Loucy (cell line): ENCODE measurements around the gene DSCAM.

Experiments used
- H2AFZ ChIP-seq: fragments of 200-600 bp; sonication (generic); 2 replicates; pipeline ENCODE4 v1.6.0; 2016; ENCODE audit warnings: antibody characterized with exemption, mild to moderate bottlenecking, low read length, moderate library complexity
- H3F3A ChIP-seq: fragments of 200-600 bp; 2 replicates; pipeline ENCODE4 v1.6.0; 2016; ENCODE audit warnings: antibody characterized with exemption, low read depth, mild to moderate bottlenecking
- H3K27me3 ChIP-seq: fragments of 200-600 bp; sonication (generic); 2 replicates; pipeline ENCODE4 v1.6.1; 2014; ENCODE audit warnings: low read length, mild to moderate bottlenecking; ENCODE audit not compliant: insufficient read depth, poor library complexity, severe bottlenecking
- H3K36me3 ChIP-seq: fragments of 200-600 bp; sonication (generic); 2 replicates; pipeline ENCODE4 v1.6.1; 2016; ENCODE audit warnings: low read length; ENCODE audit not compliant: insufficient read depth
- H3K4me1 ChIP-seq: fragments of 200-600 bp; sonication (generic); 2 replicates; pipeline ENCODE4 v1.5.1; 2014; ENCODE audit warnings: low read length, mild to moderate bottlenecking; ENCODE audit not compliant: insufficient read depth, poor library complexity, severe bottlenecking
- H3K4me2 ChIP-seq: fragments of 200-600 bp; sonication (generic); 2 replicates; pipeline ENCODE4 v1.6.0; 2014; ENCODE audit warnings: antibody characterized with exemption, low read length, low read depth, mild to moderate bottlenecking; ENCODE audit not compliant: poor library complexity, severe bottlenecking
- H3K4me3 ChIP-seq: fragments of 200-600 bp; sonication (generic); 2 replicates; pipeline ENCODE4 v1.5.1; 2014; ENCODE audit warnings: low read length, mild to moderate bottlenecking, mixed read lengths; ENCODE audit not compliant: poor library complexity, severe bottlenecking
- H3K79me2 ChIP-seq: fragments of 200-600 bp; sonication (generic); 2 replicates; pipeline ENCODE4 v1.6.1; 2014; ENCODE audit warnings: low read length; ENCODE audit not compliant: insufficient read depth
- H3K9ac ChIP-seq: fragments of 200-600 bp; sonication (generic); 2 replicates; pipeline ENCODE4 v1.6.0; 2014; ENCODE audit warnings: mild to moderate bottlenecking, low read depth, low read length, moderate library complexity; ENCODE audit not compliant: poor library complexity, severe bottlenecking
- H3K9me2 ChIP-seq: fragments of 200-600 bp; sonication (generic); replicated peaks from 2 replicates; pipeline ENCODE4 v1.6.1; 2016; ENCODE audit warnings: low read depth, low read length, mixed read lengths
- H3K9me3 ChIP-seq: fragments of 200-600 bp; sonication (generic); 2 replicates; pipeline ENCODE4 v1.6.1; 2014; ENCODE audit warnings: mild to moderate bottlenecking, antibody characterized with exemption, low read length, low read depth; ENCODE audit not compliant: insufficient read depth
- H4K20me1 ChIP-seq: fragments of 200-600 bp; sonication (generic); 2 replicates; pipeline ENCODE4 v1.6.0; 2014; ENCODE audit warnings: antibody characterized with exemption, low read length, mild to moderate bottlenecking; ENCODE audit not compliant: insufficient read depth, poor library complexity, severe bottlenecking
- CTCF ChIP-seq: fragments of 200-600 bp; sonication (generic); conservative IDR thresholded peaks from 2 replicates; pipeline ENCODE4 v1.5.1; 2014; ENCODE audit warnings: mild to moderate bottlenecking, antibody characterized with exemption, low read length
- EZH2phosphoT487 ChIP-seq: fragments of 200-600 bp; IDR thresholded peaks from 2 replicates; pipeline ENCODE4 v1.6.1; 2018; ENCODE audit warnings: antibody characterized with exemption, mild to moderate bottlenecking, moderate library complexity, borderline replicate concordance

DSCAM gene

GRCh38 chr21:40134731-40135492 lies 712.0 kb downstream of the DSCAM start:
- Histone ChIP-seq H4K20me1 (no peaks in the 10 kb centered on the region), H3K27me3 (no peaks in the 10 kb centered on the region), H3K9me2 (no peaks in the 10 kb centered on the region), H3K9me3 (no peaks in the 10 kb centered on the region; the same call in 1 of the 2 replicates), H3K9ac (no peak overlapping the region), H3K79me2 (no peaks in the 10 kb centered on the region), H3F3A (no peaks in the 10 kb centered on the region), H3K4me2 (no peak overlapping the region), H3K36me3 (no peaks in the 10 kb centered on the region), H2AFZ (no peak overlapping the region), H3K4me3 (no peak overlapping the region), H3K4me1 (no peaks in the 10 kb centered on the region)
- TF ChIP-seq CTCF (no peak), EZH2phosphoT487 (no peak)

GRCh38 chr21:40130476-40130875 lies 716.5 kb downstream of the DSCAM start:
- H3K27me3 ChIP-seq = no peaks in the 10 kb centered on the region
- TF ChIP-seq EZH2phosphoT487 = no peak
- no peak for TF ChIP-seq CTCF
- no peaks in the 10 kb centered on the region for H3K36me3 ChIP-seq
- no peaks in the 10 kb centered on the region for H3F3A ChIP-seq
- no peak overlapping the region for H3K4me2 ChIP-seq
- no peaks in the 10 kb centered on the region; the same call in 1 of the 2 replicates for H3K9me3 ChIP-seq
- H3K4me3 ChIP-seq = no peak overlapping the region
- no peaks in the 10 kb centered on the region for H3K79me2 ChIP-seq
- no peaks in the 10 kb centered on the region for H3K9me2 ChIP-seq
- H3K4me1 ChIP-seq = no peaks in the 10 kb centered on the region
- no peaks in the 10 kb centered on the region for H4K20me1 ChIP-seq
- H3K9ac ChIP-seq = no peak overlapping the region
- no peak overlapping the region for H2AFZ ChIP-seq

GRCh38 chr21:40129809-40130208 lies 717.1 kb downstream of the DSCAM start:
- no peak for TF ChIP-seq EZH2phosphoT487
- no peak for TF ChIP-seq CTCF
- Histone ChIP-seq H3K4me1 (no peaks in the 10 kb centered on the region), H3F3A (no peaks in the 10 kb centered on the region), H3K9me3 (no peaks in the 10 kb centered on the region; the same call in 1 of the 2 replicates), H3K9ac (no peak overlapping the region), H3K9me2 (no peaks in the 10 kb centered on the region), H3K4me2 (no peak overlapping the region), H3K27me3 (no peaks in the 10 kb centered on the region), H2AFZ (no peak overlapping the region), H3K36me3 (no peaks in the 10 kb centered on the region), H3K79me2 (no peaks in the 10 kb centered on the region), H4K20me1 (no peaks in the 10 kb centered on the region), H3K4me3 (no peak overlapping the region)
